Colonic mucosa (tissue), 4 donors: ENCODE data around the gene SPIRE1. TPM values are rescaled to one million over a fixed set of nuclear protein-coding genes. Genes with fewer than 3 reads are reported as not detected.

Source experiments
- DNase-seq: peaks from one replicate; pipeline ENCODE4 v3.0.0-alpha.2; 2020
- H3K27ac ChIP-seq: fragments of 200-600 bp; one replicate; pipeline ENCODE4 v1.8.0; 2021
- H3K27me3 ChIP-seq: fragments of 200-600 bp; one replicate; pipeline ENCODE4 v1.8.0; 2021
- H3K36me3 ChIP-seq: fragments of 200-600 bp; one replicate; pipeline ENCODE4 v1.8.0; 2021
- H3K4me1 ChIP-seq: fragments of 200-600 bp; one replicate; pipeline ENCODE4 v1.8.0; 2021; ENCODE audit warnings: mild to moderate bottlenecking
- H3K4me3 ChIP-seq: fragments of 200-600 bp; one replicate; pipeline ENCODE4 v1.8.0; 2021
- H3K9ac ChIP-seq, 2 donors: one replicate each; pipeline ENCODE4 v1.7.0; 2013; ENCODE audit warnings: control low read depth in 2 of 2, low read depth in 2 of 2, low read length in 2 of 2
- H3K9me3 ChIP-seq: fragments of 200-600 bp; one replicate; pipeline ENCODE4 v1.8.0; 2021
- CTCF ChIP-seq: fragments of 200-600 bp; IDR thresholded peaks from one replicate; pipeline ENCODE4 v1.8.0; 2022; ENCODE audit warnings: antibody characterized with exemption, mild to moderate bottlenecking
- intact Hi-C: fragments of 100-400 bp; cut with DNase I; formaldehyde crosslinking; loops from one replicate; pipeline ENCODE4 v1.14.1; 2022
- total RNA-seq, 2 donors: library from RNA; stranded (reverse); fragmentation: NEBNext Ultra II Directional in 1 of 2; extraction: Animal tissue kit (Norgen Biotek cat#: 25700) in 1 of 2; gene quantifications; one replicate each; pipeline ENCODE4 v1.2.1, GENCODE V29; 2021
- donor health status: healthy.
- donor health status: DM: no; HTN: no; CAD: no.
- donor health status: DM: no; HTN: no; CAD: no.

The SPIRE1 gene
- total RNA-seq, 2 donors from 2014 or later: 2.7 to 9.0 TPM

- intact Hi-C loops: no loop called here
- DNase-seq: no peak
- no peak overlapping the region for H3K9ac ChIP-seq
Measured at GRCh38 chr18:12520442-12520992, 137.4 kb downstream of the SPIRE1 start.

GRCh38 chr18:12518832-12519531 is 138.9 kb downstream of the SPIRE1 start:
- H3K9me3 ChIP-seq: no peaks in the 10 kb centered on the region
- DNase-seq: no peak
- no peak overlapping the region for H3K27ac ChIP-seq
- no peaks in the 10 kb centered on the region for H3K4me1 ChIP-seq
- TF ChIP-seq CTCF: no peak
- no peak overlapping the region for H3K9ac ChIP-seq
- no peaks in the 10 kb centered on the region for H3K36me3 ChIP-seq
- H3K27me3 ChIP-seq: no peaks in the 10 kb centered on the region
- no peak overlapping the region for H3K4me3 ChIP-seq
- intact Hi-C loops: no loop called here

More at GRCh38 chr18:12520442-12520992, 137.4 kb downstream of the SPIRE1 start:
- no peak overlapping the region for H3K4me3 ChIP-seq
- H3K27me3 ChIP-seq: no peaks in the 10 kb centered on the region
- no peaks in the 10 kb centered on the region for H3K4me1 ChIP-seq
- TF ChIP-seq CTCF: no peak
- H3K9me3 ChIP-seq: no peaks in the 10 kb centered on the region
- no peaks in the 10 kb centered on the region for H3K36me3 ChIP-seq
- H3K27ac ChIP-seq: no peak overlapping the region

GRCh38 chr18:12518326-12518725 is 139.6 kb downstream of the SPIRE1 start:
- no peaks in the 10 kb centered on the region for H3K27me3 ChIP-seq
- no peak overlapping the region for H3K9ac ChIP-seq
- no peak overlapping the region for H3K4me3 ChIP-seq
- no peak overlapping the region for H3K27ac ChIP-seq
- intact Hi-C loops: no loop called here
- no peaks in the 10 kb centered on the region for H3K9me3 ChIP-seq
- H3K4me1 ChIP-seq: no peaks in the 10 kb centered on the region
- TF ChIP-seq CTCF: no peak
- H3K36me3 ChIP-seq: no peaks in the 10 kb centered on the region
- no peak for DNase-seq

GRCh38 chr18:12517142-12517825 is 140.6 kb downstream of the SPIRE1 start:
- Histone ChIP-seq H3K9me3 (no peaks in the 10 kb centered on the region), H3K9ac (no peak overlapping the region), H3K4me1 (no peaks in the 10 kb centered on the region), H3K4me3 (no peak overlapping the region), H3K36me3 (no peaks in the 10 kb centered on the region), H3K27me3 (no peaks in the 10 kb centered on the region), H3K27ac (no peak overlapping the region)
- intact Hi-C loops: no loop called here
- TF ChIP-seq CTCF: no peak
- no peak for DNase-seq

GRCh38 chr18:12516049-12516630 is 141.8 kb downstream of the SPIRE1 start:
- no peak for TF ChIP-seq CTCF
- intact Hi-C loops: no loop called here

More at GRCh38 chr18:12516049-12516630, 141.8 kb downstream of the SPIRE1 start:
- H3K36me3 ChIP-seq: no peaks in the 10 kb centered on the region
- no peak overlapping the region for H3K4me3 ChIP-seq
- no peak overlapping the region for H3K27ac ChIP-seq
- H3K9me3 ChIP-seq: no peaks in the 10 kb centered on the region
- DNase-seq: no peak
- H3K4me1 ChIP-seq: no peaks in the 10 kb centered on the region
- H3K9ac ChIP-seq: no peak overlapping the region
- no peaks in the 10 kb centered on the region for H3K27me3 ChIP-seq
